ENCODE results near the gene CCT3.

GRCh38 chr1:156368157-156368658, 30.1 kb upstream of the CCT3 start:
- no peak for TF ChIP-seq CTCF (IDR thresholded peaks at IDR 0.05; ENCODE audit: low read depth, low read length, poor library complexity, severe bottlenecking)
- no peak for TF ChIP-seq EZH2phosphoT487 (IDR thresholded peaks at IDR 0.05; ENCODE audit: borderline replicate concordance, low read length)
